GM21360 (cell line): Measurements from ENCODE around the gene TMEM269.
A peak's percentile ranks its signal among the peaks of the same experiment; 100 is the strongest.
"Not testable (repeated sequence)": the region's sequence is repeated elsewhere in the genome, so short reads cannot be mapped to it uniquely, and the experiment has no call there.

Experiments
- ATAC-seq: cut with Tn5 transposase; IDR thresholded peaks from one replicate; pipeline ENCODE4 v1.9.1; 2021; ENCODE audit warnings: mild to moderate bottlenecking, moderate library complexity; ENCODE audit not compliant: unreplicated experiment

TMEM269 gene

GRCh38 chr1:42748021-42748420 lies 36.8 kb upstream of the TMEM269 start:
- no peak for ATAC-seq

GRCh38 chr1:42748461-42749410 lies 36.1 kb upstream of the TMEM269 start:
- ATAC-seq, result no peak

GRCh38 chr1:42750041-42750440 lies 34.8 kb upstream of the TMEM269 start:
- ATAC-seq, result no peak

GRCh38 chr1:42751511-42752070 lies 33.2 kb upstream of the TMEM269 start:
- ATAC-seq, result not testable (repeated sequence)

- no peak for ATAC-seq
Measured at GRCh38 chr1:42752284-42752683, 32.5 kb upstream of the TMEM269 start.

- no peak for ATAC-seq
Measured at GRCh38 chr1:42753070-42753469, 31.7 kb upstream of the TMEM269 start.

GRCh38 chr1:42756956-42757891 lies 27.6 kb upstream of the TMEM269 start:
- no peak for ATAC-seq

- no peak for ATAC-seq
Measured at GRCh38 chr1:42757892-42758275, 26.9 kb upstream of the TMEM269 start.

GRCh38 chr1:42758641-42759040 lies 26.1 kb upstream of the TMEM269 start:
- ATAC-seq, result no peak

- no peak for ATAC-seq
Measured at GRCh38 chr1:42759114-42759513, 25.7 kb upstream of the TMEM269 start.

- ATAC-seq, result no peak
Measured at GRCh38 chr1:42761567-42761966, 23.2 kb upstream of the TMEM269 start.

GRCh38 chr1:42762269-42762668 lies 22.5 kb upstream of the TMEM269 start:
- ATAC-seq, result no peak

- ATAC-seq, result no peak
Measured at GRCh38 chr1:42765269-42765668, 19.5 kb upstream of the TMEM269 start.

GRCh38 chr1:42765832-42766740 lies 18.7 kb upstream of the TMEM269 start:
- ATAC-seq, result peak; percentile 14

- ATAC-seq, result peak; percentile 86
Measured at GRCh38 chr1:42766741-42767509, 17.9 kb upstream of the TMEM269 start, which contains the start of the genes C1orf50 and P3H1. Gene C1orf50 (plus strand): TSS chr1:42767249. CDS start chr1:42767312, 63 bp downstream. Gene P3H1 (minus strand): TSS chr1:42767028. CDS start chr1:42766971, 57 bp downstream.

- ATAC-seq, result peak; percentile 20
Measured at GRCh38 chr1:42767510-42768000, 17.2 kb upstream of the TMEM269 start.

- ATAC-seq, result no peak
Measured at GRCh38 chr1:42768172-42768571, 16.6 kb upstream of the TMEM269 start.

GRCh38 chr1:42769811-42770210 lies 15.0 kb upstream of the TMEM269 start:
- no peak for ATAC-seq

GRCh38 chr1:42773420-42773819 lies 11.4 kb upstream of the TMEM269 start:
- no peak for ATAC-seq
